ENCODE results near the gene BBX.

BBX gene

GRCh38 chr3:107514453-107514852 is 8.3 kb upstream of the BBX start:
- TF ChIP-seq POLR2AphosphoS5 (IDR thresholded peaks at IDR 0.05; ENCODE audit: low read depth, low read length) = no peak
- no peak for TF ChIP-seq FOXP2 (optimal IDR thresholded peaks at IDR 0.05; ENCODE audit: borderline replicate concordance, extremely low read depth, extremely low read length, insufficient read depth)
- no peak for TF ChIP-seq REST (IDR thresholded peaks at IDR 0.05; ENCODE audit: insufficient read depth in 1 of 2, low read depth in 2 of 2, low read length in 2 of 2)
- no peak for TF ChIP-seq SIN3A (IDR thresholded peaks at IDR 0.05; ENCODE audit: borderline replicate concordance, insufficient read depth, low read length)
- TF ChIP-seq TAF1 (IDR thresholded peaks at IDR 0.05; ENCODE audit: borderline replicate concordance, insufficient read depth, low read length) = no peak

DNA sequence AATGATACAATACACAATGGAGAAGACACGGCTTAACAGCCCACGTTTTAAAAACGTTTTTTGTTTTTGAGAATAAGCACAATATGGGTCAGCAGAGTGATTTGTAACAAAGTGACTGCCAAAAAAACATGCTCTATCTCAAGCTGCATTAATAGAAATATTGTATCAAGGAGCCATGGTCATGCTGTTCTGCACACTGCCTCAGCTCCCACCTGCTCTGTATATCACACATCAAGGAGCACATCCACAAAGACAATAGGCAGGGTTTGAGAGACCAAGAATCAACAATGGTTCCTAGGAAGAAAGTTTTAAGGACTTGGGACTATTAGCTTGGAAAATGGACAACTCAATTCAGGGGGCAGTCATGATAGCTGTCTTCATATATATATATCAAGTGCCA is 6.3 kb upstream of the BBX start:
- no peak for TF ChIP-seq TAF1 (IDR thresholded peaks at IDR 0.05; ENCODE audit: borderline replicate concordance, insufficient read depth, low read length)
- TF ChIP-seq POLR2AphosphoS5 (IDR thresholded peaks at IDR 0.05; ENCODE audit: low read depth, low read length) = no peak
- no peak for TF ChIP-seq SIN3A (IDR thresholded peaks at IDR 0.05; ENCODE audit: borderline replicate concordance, insufficient read depth, low read length)
- no peak for TF ChIP-seq FOXP2 (optimal IDR thresholded peaks at IDR 0.05; ENCODE audit: borderline replicate concordance, extremely low read depth, extremely low read length, insufficient read depth)
- TF ChIP-seq REST (IDR thresholded peaks at IDR 0.05; ENCODE audit: insufficient read depth in 1 of 2, low read depth in 2 of 2, low read length in 2 of 2) = no peak

DNA sequence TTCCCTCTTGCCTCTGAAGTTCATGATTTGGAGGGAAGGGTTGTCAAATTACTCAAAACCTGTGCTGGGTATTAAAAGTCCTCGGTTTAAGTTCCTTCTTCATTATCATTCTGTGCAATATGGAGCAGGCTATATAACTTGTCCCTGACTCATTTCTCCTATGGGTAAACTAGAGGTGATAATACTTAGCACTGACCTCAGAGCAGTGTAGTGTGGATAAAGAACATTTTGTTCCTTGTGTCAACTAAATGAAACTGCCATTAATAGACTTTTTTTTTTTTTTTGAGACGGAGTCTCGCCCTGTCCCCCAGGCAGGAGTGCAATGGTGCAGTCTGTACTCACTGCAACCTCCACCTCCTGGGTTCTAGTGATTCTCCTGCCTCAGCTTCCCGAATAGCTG is 2.2 kb upstream of the BBX start:
- TF ChIP-seq TAF1 (IDR thresholded peaks at IDR 0.05; ENCODE audit: borderline replicate concordance, insufficient read depth, low read length) (no peak), SIN3A (IDR thresholded peaks at IDR 0.05; ENCODE audit: borderline replicate concordance, insufficient read depth, low read length) (no peak), POLR2AphosphoS5 (IDR thresholded peaks at IDR 0.05; ENCODE audit: low read depth, low read length) (no peak), REST (IDR thresholded peaks at IDR 0.05; ENCODE audit: insufficient read depth in 1 of 2, low read depth in 2 of 2, low read length in 2 of 2) (no peak), FOXP2 (optimal IDR thresholded peaks at IDR 0.05; ENCODE audit: borderline replicate concordance, extremely low read depth, extremely low read length, insufficient read depth) (no peak)

GRCh38 chr3:107521469-107522059 is 1.2 kb upstream of the BBX start:
- TF ChIP-seq REST (IDR thresholded peaks at IDR 0.05; ENCODE audit: insufficient read depth in 1 of 2, low read depth in 2 of 2, low read length in 2 of 2) (no peak), TAF1 (IDR thresholded peaks at IDR 0.05; ENCODE audit: borderline replicate concordance, insufficient read depth, low read length) (no peak), POLR2AphosphoS5 (IDR thresholded peaks at IDR 0.05; ENCODE audit: low read depth, low read length) (no peak), FOXP2 (optimal IDR thresholded peaks at IDR 0.05; ENCODE audit: borderline replicate concordance, extremely low read depth, extremely low read length, insufficient read depth) (no peak), SIN3A (IDR thresholded peaks at IDR 0.05; ENCODE audit: borderline replicate concordance, insufficient read depth, low read length) (no peak)

GRCh38 chr3:107523289-107523538 is 452 bp downstream of the BBX start:
- TF ChIP-seq POLR2AphosphoS5 (IDR thresholded peaks at IDR 0.05; ENCODE audit: low read depth, low read length) (no peak), FOXP2 (optimal IDR thresholded peaks at IDR 0.05; ENCODE audit: borderline replicate concordance, extremely low read depth, extremely low read length, insufficient read depth) (no peak), TAF1 (IDR thresholded peaks at IDR 0.05; ENCODE audit: borderline replicate concordance, insufficient read depth, low read length) (no peak), SIN3A (IDR thresholded peaks at IDR 0.05; ENCODE audit: borderline replicate concordance, insufficient read depth, low read length) (no peak), REST (IDR thresholded peaks at IDR 0.05; ENCODE audit: insufficient read depth in 1 of 2, low read depth in 2 of 2, low read length in 2 of 2) (no peak)

All from PFSK-1 (cell line).